Diencephalon (tissue), 1 donor: ENCODE data around the gene NXPH3. TPM values are rescaled to one million over a fixed set of nuclear protein-coding genes. Genes with fewer than 3 reads are reported as not detected.

Experiments
- total RNA-seq: library from RNA; depleted of rRNA; stranded (reverse); fragments of >200 nt; gene quantifications from one replicate; pipeline ENCODE4 v1.2.3, GENCODE V29; 2014

Gene NXPH3
- 10.8 TPM for total RNA-seq

GRCh38 chr17:49575679-49576087, at the start of gene NXPH3:
TSS of gene NXPH3 (plus strand) at chr17:49575871. CDS start at chr17:49576220, 349 bp downstream.

Other genes starting within 250 kb of the NXPH3 start
- gene ZNF652, start 213.6 kb upstream of the NXPH3 start, total RNA-seq: 36.7 TPM
- 61.1 TPM for gene PHB1, start 161.0 kb upstream of the NXPH3 start, total RNA-seq
- gene NGFR, start 80.6 kb upstream of the NXPH3 start, total RNA-seq: 6.5 TPM
- 129 TPM for gene SPOP, start 102.2 kb downstream of the NXPH3 start, total RNA-seq
- gene SLC35B1, start 132.1 kb downstream of the NXPH3 start, total RNA-seq: 51.4 TPM
- 3.0 TPM for gene FAM117A, start 188.3 kb downstream of the NXPH3 start, total RNA-seq
- gene KAT7, start 212.8 kb downstream of the NXPH3 start, total RNA-seq: 59.3 TPM